Cortex of kidney (tissue), 1 donor: Measurements from ENCODE around the gene DYNLL1.
"Not testable (repeated sequence)": the region's sequence is repeated elsewhere in the genome, so short reads cannot be mapped to it uniquely, and the experiment has no call there.

Source experiments
- DNase-seq: peaks from one replicate; lab custom pipeline; 2025; lab: John Stamatoyannopoulos, UW

The DYNLL1 gene

DNA sequence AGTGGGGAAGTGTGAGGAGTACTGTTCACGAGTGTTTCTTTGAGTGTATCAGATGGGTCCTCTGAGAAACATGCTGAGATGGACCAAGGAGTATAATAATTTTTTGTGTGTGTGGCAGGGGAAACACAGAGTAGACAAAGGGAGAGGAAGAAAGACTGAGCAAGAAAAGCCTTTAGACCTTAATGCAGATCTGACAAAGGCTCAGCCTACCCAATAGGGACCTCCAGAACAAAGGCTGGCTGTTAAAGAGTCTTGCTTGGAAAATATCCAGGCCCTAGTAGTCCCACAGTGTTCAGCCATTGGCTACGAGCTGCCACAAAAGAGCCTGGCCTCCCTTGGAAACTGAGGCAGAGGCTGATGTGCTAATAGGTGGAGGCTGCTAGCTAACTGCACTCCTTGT, 19.6 kb downstream of the DYNLL1 start:
- no peak for DNase-seq

DNA sequence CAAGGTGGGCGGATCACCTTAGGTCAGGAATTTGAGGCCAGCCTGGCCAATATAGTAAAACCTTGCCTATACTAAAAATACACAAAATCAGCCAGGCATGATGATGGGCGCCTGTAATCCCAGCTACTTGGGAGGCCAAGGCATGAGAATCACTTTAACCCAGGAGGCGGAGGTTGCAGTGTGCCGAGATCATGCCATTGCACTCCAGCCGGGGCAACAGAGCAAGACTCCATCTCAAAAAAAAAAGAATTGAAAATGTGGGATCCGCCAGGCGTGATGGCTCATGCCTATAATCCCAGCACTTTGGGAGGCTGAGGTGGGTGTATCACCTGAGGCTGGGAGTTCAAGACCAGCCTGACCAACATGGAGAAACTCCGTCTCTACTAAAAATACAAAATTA, 23.4 kb downstream of the DYNLL1 start:
- not testable (repeated sequence) for DNase-seq

DNA sequence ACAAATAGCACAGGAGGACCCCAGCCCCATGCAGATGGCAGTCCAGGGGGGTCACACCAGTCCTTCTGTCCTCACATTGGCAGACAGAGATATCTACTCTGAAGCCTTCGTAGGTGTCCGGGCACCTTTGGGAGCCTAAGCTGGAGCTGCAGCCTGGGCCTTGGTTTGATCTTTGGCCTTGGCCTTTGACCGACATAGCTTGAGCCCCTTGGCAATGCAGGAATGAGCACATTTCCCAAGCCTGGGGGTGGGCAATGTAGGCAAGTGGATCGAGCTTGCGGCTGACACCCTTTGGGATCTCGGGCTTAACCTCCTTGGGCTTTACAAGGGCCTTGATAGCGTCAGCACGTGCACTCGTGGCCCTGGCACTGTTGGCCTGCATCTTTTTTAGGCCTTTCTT, 26.7 kb downstream of the DYNLL1 start:
- DNase-seq, result no peak

DNA sequence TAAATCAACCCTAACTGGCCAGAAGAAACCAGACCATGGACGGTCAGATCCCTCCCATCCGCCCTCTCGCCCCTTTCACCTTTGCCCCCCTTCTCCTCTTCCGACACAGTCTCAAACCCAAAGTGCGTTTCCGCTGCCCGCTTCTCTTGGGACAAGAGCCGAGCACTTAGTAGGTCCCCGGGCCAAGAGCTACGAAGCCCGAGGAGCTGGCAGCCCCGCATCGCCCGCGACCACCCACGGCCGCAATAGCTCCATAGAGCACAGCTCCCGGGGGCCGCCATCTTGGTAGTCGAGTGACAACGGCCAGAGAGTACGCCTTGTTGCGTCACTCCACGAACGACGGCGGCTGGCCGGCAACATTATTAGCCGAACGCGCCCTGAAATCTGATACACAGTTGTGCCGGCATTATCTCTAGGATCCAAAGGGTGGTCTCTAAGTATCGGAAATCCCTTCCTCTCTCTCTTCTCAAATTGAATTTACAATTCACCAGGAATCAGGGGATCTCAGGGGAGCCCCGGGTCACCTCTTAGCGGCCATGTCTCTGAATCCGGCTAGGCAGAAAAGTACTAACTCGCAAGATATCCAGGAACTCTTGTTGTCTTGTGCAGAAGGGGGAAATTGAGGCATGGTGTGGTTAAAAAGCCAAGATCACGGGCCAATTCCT, 33.1 kb downstream of the DYNLL1 start, which contains the start of gene COQ5:
TSS of gene COQ5 (minus strand) at position 298 of the 665 bp plus-strand sequence. CDS start at position 281, 17 bp downstream.
- peak; percentile 43 for DNase-seq

DNA sequence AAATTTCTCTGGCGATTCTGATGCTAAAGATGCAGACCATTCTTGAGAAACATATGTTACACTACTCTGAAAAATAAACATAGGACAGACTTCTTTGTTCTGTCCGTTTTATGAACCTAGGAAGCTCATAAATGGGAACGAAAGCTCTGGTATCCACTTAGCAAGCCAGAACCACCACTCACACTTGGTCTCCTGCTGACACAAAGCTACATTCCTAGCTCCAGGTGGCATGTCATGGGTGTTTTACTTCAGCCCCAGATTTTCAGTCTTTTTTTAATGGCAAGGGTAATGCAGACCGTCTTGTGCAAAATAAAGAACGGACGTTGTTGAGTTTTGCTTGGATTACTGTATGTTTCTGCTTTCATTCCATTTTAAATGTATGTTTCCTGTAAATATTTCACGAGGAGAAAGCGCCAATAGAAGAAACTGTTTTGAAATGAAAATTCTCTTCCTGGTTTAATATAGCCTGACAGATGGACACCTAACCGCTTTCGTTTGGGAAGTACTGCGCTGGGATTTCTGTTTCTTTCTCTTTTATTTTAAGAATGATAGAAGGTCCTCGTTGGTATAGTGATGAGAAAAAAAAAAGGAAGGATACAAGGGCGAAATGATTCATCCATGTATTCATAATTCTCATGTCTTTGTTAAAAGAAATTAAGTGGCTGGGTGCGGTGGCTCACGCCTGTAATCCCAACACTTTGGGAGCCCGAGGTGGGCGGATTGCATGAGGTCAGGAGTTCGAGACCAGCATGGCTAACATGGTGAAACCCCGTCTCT, 33.9 kb downstream of the DYNLL1 start:
- DNase-seq, result no peak

DNA sequence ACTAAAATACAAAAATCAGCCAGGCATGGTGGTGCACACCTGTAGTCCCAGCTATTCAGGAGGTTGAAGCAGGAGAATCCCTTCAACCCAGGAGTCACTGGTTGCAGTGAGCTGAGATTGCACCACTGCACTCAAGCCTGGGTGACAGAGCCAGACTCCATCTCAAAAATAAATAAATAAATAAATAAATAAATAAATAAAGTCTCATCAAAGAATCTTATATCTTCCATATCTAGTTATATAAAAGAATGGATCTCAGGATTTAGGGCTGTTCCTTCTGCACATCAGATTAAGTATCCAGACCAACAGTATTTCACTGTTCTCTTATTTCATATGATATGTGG, 34.5 kb downstream of the DYNLL1 start:
- DNase-seq, result not testable (repeated sequence)

DNA sequence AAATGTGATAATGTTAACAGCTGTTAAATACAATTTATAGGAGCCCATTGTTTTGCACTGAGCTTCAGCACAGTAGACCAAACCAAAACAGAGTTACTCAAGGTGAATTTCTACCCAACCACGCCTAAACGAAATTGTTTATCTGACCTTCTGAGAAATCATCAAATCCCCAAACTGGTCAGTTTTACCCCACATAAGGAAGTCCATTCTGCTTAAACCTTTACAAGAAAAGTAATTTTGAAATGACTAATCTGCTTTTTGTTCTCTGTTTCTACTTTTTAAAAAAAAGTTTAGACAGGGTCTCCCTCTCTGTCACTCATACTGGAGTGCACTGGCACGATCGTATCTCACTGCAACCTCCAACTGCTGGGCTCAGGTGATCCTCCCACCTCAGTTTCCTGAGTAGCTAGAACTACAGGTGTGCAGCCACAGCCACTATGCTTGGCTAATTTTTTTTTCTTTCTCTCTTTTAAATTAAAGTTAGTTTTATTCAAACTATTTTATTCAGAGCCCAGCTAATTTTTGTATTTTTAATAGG, 36.9 kb downstream of the DYNLL1 start:
- DNase-seq, result no peak

DNA sequence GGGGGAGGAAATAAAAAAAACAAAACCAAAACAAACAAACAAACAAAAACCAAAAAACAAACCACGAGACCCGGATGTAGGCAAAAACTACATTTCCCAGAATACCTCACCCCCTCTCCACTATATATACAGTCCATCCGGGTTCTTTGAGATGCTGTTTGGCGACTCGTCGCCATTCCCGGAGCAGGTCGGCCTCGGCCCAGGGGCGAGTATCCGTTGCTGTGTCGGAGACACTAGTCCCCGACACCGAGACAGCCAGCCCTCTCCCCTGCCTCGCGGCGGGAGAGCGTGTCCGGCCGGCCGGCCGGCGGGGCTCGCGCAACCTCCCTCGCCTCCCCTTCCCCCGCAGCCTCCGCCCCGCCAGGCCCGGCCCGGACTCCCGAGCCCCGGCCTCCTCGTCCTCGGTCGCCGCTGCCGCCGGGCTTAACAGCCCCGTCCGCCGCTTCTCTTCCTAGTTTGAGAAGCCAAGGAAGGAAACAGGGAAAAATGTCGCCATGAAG, 38.3 kb downstream of the DYNLL1 start, which contains the start of gene RNF10:
TSS of gene RNF10 (plus strand) at position 154 of the 500 bp plus-strand sequence. CDS start 456 bp downstream, outside the sequence.
- no peak for DNase-seq

DNA sequence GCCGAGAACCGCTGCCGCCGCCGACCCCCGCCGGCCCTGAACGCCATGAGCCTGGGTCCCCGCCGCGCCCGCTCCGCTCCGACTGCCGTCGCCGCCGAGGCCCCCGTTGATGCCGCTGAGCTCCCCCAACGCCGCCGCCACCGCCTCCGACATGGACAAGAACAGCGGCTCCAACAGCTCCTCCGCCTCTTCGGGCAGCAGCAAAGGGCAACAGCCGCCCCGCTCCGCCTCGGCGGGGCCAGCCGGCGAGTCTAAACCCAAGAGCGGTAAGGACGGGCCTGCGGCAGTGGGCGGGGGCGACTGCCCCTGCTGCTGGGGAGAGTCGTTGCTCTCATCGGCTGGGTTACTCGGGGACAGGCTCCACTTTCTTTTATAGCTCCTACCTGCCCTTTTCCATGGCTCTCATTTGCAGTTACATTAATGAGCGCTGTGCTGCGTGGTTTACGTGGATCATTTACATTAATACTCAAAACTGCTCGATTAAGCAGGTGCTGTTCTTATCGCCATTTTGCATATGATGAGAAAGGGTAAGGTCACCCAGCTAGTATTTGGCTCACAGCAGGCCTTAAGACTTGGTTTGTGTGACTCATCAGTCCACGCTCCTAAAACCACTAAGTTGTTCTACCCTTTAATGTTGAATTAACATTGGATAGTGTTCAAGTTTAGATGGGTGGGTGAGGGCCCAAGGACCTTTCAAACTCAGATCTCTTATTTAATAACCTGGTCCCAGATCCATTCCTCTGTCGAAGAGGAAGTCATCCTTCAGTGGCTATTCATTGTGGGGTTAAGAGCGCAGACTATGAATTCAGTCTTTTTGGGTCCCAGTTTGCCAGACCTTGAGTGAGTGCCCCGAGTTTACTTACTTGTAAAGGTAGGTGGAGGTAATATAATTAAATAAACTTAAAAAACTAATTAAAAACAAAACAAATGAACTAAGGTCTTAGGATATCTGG, 39.1 kb downstream of the DYNLL1 start:
- DNase-seq, result no peak

DNA sequence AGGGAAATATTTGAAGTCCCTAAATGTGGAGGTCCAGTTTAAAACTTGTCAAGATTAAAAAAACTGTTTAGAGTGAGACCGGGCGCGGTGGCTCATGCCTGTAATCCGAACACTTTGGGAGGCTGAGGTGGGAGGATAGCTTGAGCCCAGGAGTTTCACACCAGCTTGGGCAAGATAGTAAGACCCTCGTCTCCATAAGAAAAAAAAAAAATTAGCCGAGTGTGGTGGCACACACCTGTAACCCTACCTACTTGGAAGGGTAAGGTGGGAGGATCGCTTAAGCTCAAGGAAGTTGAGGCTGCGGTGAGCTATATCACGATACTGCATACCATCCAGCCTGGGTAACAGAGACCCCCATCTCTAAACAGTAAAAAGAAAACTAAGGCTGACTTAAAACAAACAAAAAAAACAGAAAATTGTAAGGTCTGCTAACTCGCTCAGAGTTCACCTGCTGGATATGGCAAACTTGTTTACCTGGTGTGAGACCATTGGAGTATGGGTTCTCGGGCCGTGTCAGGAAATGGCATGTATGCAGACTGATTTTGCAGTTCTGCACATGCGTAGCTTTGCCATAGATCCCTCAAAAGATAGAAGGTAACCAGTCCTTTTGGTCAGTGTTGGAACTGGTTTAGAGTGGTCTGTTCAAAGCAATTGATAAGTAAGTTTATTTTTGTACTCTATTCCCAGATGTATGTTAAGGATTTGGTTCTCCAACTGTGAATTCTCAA, 40.3 kb downstream of the DYNLL1 start:
- DNase-seq, result no peak

DNA sequence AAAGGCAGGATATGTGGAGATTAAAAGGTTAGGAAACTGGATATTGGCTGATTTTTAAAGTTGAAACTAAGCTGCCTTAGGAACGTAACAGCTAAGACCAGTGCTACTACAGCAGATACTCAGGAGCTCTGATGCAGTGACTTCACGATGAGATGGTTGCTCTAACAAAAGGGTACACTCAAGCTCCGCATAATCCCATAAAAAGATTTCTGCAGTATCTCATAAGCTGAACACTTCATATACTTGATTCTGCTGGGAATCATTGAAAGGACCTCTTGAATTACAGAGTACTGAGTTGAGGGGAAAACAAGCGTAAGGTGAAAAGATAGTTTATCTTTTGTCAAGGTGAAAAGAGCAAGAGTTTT, 41.9 kb downstream of the DYNLL1 start:
- DNase-seq, result no peak

DNA sequence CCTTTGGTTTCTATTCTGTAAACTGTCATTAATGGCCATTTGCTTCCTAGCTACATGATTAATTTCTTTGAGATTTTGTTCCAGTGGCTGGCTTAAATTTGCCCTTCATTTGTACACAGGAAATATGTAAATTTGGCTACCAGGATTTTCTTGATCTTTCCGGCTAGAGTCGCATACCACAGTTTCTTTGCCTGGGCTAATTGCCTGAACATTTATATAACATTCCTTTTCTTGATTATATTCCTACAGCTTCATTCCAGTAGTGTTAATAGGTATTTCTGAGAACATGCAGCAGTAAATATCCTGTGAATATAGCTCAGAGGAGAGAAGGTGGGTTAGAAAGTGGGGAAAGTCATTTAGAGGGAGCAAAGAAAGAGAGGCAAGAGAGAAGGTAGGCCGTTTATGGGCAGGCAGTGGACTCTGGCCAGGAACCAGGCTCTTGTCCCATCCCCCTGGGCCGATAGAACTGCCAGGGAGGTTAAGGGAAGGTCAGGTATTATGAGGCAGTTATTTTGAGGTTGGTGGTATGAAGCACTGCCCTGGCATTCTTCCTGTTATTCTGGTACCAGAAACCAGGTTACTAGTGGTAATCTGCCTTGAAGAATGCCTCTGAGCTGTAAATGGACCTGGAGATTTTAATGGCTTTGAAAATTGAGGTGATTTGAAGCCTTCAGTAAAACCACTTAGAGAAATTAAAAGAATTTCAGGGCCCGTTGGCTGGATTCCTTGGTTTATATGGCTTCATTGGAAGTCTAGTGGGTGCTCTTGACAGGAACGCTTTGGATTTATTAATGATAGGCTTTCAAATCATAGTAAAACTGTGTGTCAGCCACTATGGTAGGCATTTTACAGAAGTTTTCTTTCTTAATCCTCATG, 42.6 kb downstream of the DYNLL1 start:
- no peak for DNase-seq

DNA sequence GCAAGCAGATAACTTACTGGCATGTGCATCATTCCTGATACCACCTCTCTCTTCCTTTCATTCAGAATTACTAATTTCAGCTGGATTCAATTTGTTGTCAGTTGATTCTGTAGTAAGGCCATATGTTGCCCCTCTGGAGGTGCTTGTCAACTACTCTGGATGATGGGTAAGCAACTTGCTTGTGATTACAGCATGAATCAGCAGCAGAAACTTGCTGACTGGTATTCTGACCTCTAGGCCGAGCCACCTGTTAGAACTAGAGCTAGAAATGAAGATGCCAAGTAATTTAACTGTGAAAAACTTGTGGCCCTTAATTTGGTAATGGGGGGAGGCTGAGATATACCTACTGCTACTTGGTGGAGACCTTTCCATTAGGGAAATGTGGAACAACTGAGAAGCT, 43.4 kb downstream of the DYNLL1 start:
- DNase-seq, result no peak

DNA sequence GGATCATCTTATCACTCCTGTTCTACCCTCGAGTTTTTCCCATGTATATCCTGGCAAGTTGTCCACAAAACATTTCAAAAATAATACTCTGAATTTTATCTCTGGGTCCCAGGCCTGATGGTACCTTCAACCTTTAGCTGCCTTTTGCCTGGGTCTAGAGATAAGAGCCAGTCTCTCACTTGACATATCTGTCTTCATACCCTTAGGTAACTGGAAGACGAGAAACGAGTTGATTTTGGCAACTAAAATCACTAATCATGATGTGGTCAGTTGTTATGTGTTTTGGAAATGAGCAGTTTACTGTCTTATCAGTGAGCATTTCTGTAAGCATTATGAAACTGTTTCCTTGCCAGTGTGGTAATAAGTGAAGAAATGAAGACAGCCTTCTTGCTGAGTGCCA, 44.5 kb downstream of the DYNLL1 start:
- DNase-seq, result no peak

DNA sequence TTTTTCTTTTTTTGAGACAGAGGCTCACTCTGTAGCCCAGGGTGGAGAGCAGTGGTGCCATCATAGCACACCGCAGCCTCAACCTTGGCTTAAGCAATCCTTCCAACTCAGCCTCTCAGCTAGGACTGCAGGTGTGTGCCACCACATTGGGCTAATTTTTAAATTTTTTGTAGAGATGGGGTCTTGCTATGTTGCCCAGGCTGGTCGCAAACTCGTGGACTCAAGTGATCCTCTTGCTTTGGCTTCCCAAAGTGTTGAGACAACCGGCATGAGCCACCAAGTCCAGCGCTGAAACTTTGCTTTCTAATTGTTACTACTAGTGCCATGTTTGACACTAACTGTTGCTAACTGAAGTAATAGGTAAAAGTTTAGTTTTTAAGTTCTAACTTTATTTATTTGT, 46.3 kb downstream of the DYNLL1 start:
- DNase-seq, result no peak

DNA sequence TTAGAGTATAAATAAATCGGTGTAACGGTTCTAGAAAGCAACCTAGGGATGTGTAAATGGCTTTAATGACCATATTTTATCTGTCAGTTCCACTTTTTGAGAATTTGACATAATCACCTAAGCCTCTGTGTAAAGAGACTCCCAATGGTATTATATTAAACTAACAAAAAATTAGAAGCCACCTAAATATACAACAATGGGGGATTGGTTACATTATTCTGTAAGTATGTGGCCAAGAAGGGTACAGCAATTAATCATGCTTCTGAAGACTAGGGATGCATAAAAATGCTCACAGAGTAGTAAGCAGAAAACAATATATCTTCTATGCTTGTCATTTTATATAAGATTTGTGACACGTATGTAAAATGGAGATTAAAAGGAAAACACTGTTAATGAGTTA, 48.8 kb downstream of the DYNLL1 start:
- DNase-seq, result no peak

DNA sequence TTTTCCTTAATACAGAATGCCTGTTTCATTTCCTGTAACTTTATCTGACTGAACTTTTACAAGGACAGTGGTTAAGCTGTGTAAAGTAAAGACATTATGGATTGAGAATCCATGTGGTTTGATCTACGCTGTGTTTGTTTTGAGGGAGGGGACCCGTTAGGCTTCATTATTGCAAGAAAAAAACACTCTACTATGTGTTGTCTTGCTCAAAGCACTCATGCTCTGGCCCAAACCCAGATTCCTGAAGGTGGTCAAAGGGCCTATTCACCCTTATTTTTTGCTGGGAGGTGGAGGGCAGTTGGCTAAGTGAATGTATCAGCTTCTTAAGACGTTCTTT, 50.1 kb downstream of the DYNLL1 start:
- DNase-seq, result no peak
